H1 (cell line): ENCODE results near the gene HK2. TPM values are rescaled to one million over a fixed set of nuclear protein-coding genes. Genes with fewer than 3 reads are reported as not detected.
"Not testable (repeated sequence)": the region's sequence is repeated elsewhere in the genome, so short reads cannot be mapped to it uniquely, and the experiment has no call there.

ENCODE experiments used
- CTCF ChIA-PET: fragments of 300-600 bp; sonication (Branson Sonifier 250); formaldehyde crosslinking; loops from one replicate; lab custom pipeline; 2021; ENCODE audit not compliant: partially characterized antibody; lab: Charles Lee
- POLR2A ChIA-PET: fragments of 300-600 bp; sonication (Branson Sonifier 250); formaldehyde crosslinking; loops from one replicate; lab custom pipeline; 2021; ENCODE audit warnings: inconsistent platforms; ENCODE audit not compliant: partially characterized antibody; lab: Charles Lee
- DNase-seq, 2 experiments: peaks; one replicate each; pipeline versions ENCODE4 v3.0.0 to v3.0.0-alpha.2; 2010 to 2022; ENCODE audit warnings: low spot score in 2 of 2, low read depth in 1 of 2, mixed read lengths in 1 of 2
- FAIRE-seq: peaks from 2 replicates; lab custom pipeline; 2011; peaks lifted over from hg19 to GRCh38; lab: Jason Lieb, UNC
- H2AFZ ChIP-seq: 2 replicates; pipeline ENCODE4 v1.8.1; 2012; ENCODE audit warnings: low read length, inconsistent platforms
- H2AK5ac ChIP-seq: 2 replicates; pipeline ENCODE4 v1.6.1; 2013; ENCODE audit warnings: low read depth, low read length
- H2BK120ac ChIP-seq: replicated peaks from 2 replicates; pipeline ENCODE3; 2013; ENCODE audit warnings: low read depth, low read length, inconsistent platforms
- H2BK12ac ChIP-seq: 2 replicates; pipeline ENCODE4 v1.6.1; 2013; ENCODE audit warnings: low read depth, low read length
- H2BK15ac ChIP-seq: 2 replicates; pipeline ENCODE4 v1.6.1; 2013; ENCODE audit warnings: low read length
- H2BK20ac ChIP-seq: 2 replicates; pipeline ENCODE4 v1.6.1; 2013; ENCODE audit warnings: low read length
- H2BK5ac ChIP-seq: 2 replicates; pipeline ENCODE4 v1.6.1; 2013; ENCODE audit warnings: low read depth, low read length
- H3K14ac ChIP-seq: 2 replicates; pipeline ENCODE4 v1.6.1; 2013; ENCODE audit warnings: inconsistent platforms; ENCODE audit not compliant: insufficient read length
- H3K18ac ChIP-seq: 2 replicates; pipeline ENCODE4 v1.6.1; 2013; ENCODE audit warnings: low read length; ENCODE audit errors: extremely low read depth
- H3K23ac ChIP-seq: 2 replicates; pipeline ENCODE4 v1.6.1; 2013; ENCODE audit warnings: inconsistent platforms; ENCODE audit not compliant: insufficient read length
- H3K23me2 ChIP-seq: 2 replicates; pipeline ENCODE4 v1.6.1; 2013; ENCODE audit warnings: low read depth, low read length
- H3K27ac ChIP-seq: 2 replicates; pipeline ENCODE4 v1.6.1; 2011; ENCODE audit warnings: low read depth, low read length, inconsistent platforms
- H3K27me3 ChIP-seq, 4 experiments: replicated peaks in 1 of 4; 1 replicate in 1 of 4; 2 replicates in 3 of 4; pipeline versions ENCODE4 v1.6.1 to v1.8.1; 2011 to 2013; ENCODE audit warnings: low read length in 3 of 4, mild to moderate bottlenecking in 3 of 4, inconsistent platforms in 2 of 4, mixed read lengths in 2 of 4, moderate library complexity in 1 of 4; ENCODE audit not compliant: control insufficient read depth in 3 of 4, insufficient read depth in 3 of 4; ENCODE audit errors: extremely low read depth in 1 of 4
- H3K36me3 ChIP-seq, 4 experiments: 2 replicates each; pipeline versions ENCODE4 v1.6.1 to v1.8.1; 2011 to 2013; ENCODE audit warnings: mild to moderate bottlenecking in 4 of 4, low read length in 3 of 4, moderate library complexity in 2 of 4, control low read depth in 1 of 4, inconsistent platforms in 1 of 4; ENCODE audit not compliant: insufficient read depth in 4 of 4, control insufficient read depth in 2 of 4
- H3K4ac ChIP-seq: replicated peaks from 2 replicates; pipeline ENCODE3; 2013; ENCODE audit warnings: low read length, low read depth, mixed read lengths, inconsistent platforms; ENCODE audit not compliant: insufficient read length
- H3K4me1 ChIP-seq, 4 experiments: replicated peaks in 1 of 4; 1 replicate in 1 of 4; 2 replicates in 3 of 4; pipeline versions ENCODE4 v1.6.1 to v1.8.1; 2011 to 2013; ENCODE audit warnings: low read length in 3 of 4, inconsistent platforms in 2 of 4, mixed read lengths in 1 of 4; ENCODE audit not compliant: insufficient read depth in 4 of 4, control insufficient read depth in 3 of 4
- H3K4me2 ChIP-seq, 2 experiments: 2 replicates each; pipeline versions ENCODE4 v1.6.1 to v1.8.1; 2011 to 2013; ENCODE audit warnings: low read depth in 2 of 2, low read length in 2 of 2, control low read depth in 1 of 2, inconsistent platforms in 1 of 2, mild to moderate bottlenecking in 1 of 2; ENCODE audit not compliant: insufficient read depth in 1 of 2
- H3K4me3 ChIP-seq, 4 experiments: fragments of 200-600, 300-600 bp in 1 of 4; sonication (generic), shearing (Covaris generic), sonication (Bioruptor Twin) in 1 of 4; 2 replicates each; pipeline versions ENCODE4 v1.5.1 to v1.8.1; 2011 to 2016; ENCODE audit warnings: low read length in 4 of 4, low read depth in 3 of 4, control low read depth in 2 of 4, inconsistent platforms in 2 of 4, mild to moderate bottlenecking in 2 of 4, mixed read lengths in 1 of 4, moderate library complexity in 1 of 4; ENCODE audit not compliant: insufficient read depth in 2 of 4; ENCODE audit errors: extremely low read depth in 1 of 4
- H3K56ac ChIP-seq: replicated peaks from 2 replicates; pipeline ENCODE3; 2013; ENCODE audit warnings: low read depth, mild to moderate bottlenecking, mixed read lengths, low read length, inconsistent platforms; ENCODE audit not compliant: insufficient read length
- H3K79me1 ChIP-seq: 2 replicates; pipeline ENCODE4 v1.6.1; 2013; ENCODE audit warnings: low read depth, low read length, control low read depth
- H3K79me2 ChIP-seq, 2 experiments: 2 replicates each; pipeline versions ENCODE4 v1.6.1 to v1.8.1; 2012 to 2013; ENCODE audit warnings: low read length in 2 of 2, mild to moderate bottlenecking in 2 of 2, inconsistent platforms in 1 of 2; ENCODE audit not compliant: insufficient read depth in 2 of 2, control insufficient read depth in 1 of 2
- H3K9ac ChIP-seq, 4 experiments: replicated peaks in 1 of 4; 1 replicate in 1 of 4; 2 replicates in 3 of 4; pipeline versions ENCODE4 v1.6.1 to v1.8.1; 2011 to 2013; ENCODE audit warnings: low read depth in 3 of 4, low read length in 3 of 4, control low read depth in 2 of 4, mild to moderate bottlenecking in 2 of 4, moderate library complexity in 2 of 4, inconsistent platforms in 1 of 4; ENCODE audit errors: extremely low read depth in 1 of 4
- H3K9me3 ChIP-seq, 2 experiments: 2 replicates each; pipeline versions ENCODE4 v1.6.1 to v1.8.1; 2012 to 2013; ENCODE audit warnings: mild to moderate bottlenecking in 2 of 2, moderate library complexity in 2 of 2, control low read depth in 1 of 2, inconsistent platforms in 1 of 2, low read depth in 1 of 2, low read length in 1 of 2, mixed read lengths in 1 of 2; ENCODE audit not compliant: insufficient read depth in 2 of 2
- H4K20me1 ChIP-seq, 2 experiments: replicated peaks in 1 of 2; 2 replicates each; pipeline versions ENCODE3 to v1.8.1; 2011 to 2013; ENCODE audit warnings: inconsistent platforms in 2 of 2, low read length in 2 of 2, mild to moderate bottlenecking in 1 of 2; ENCODE audit not compliant: insufficient read depth in 2 of 2, control insufficient read depth in 1 of 2
- H4K5ac ChIP-seq: 2 replicates; pipeline ENCODE4 v1.6.1; 2013; ENCODE audit warnings: low read length, low read depth, mixed read lengths, inconsistent platforms; ENCODE audit not compliant: insufficient read length
- H4K8ac ChIP-seq: 2 replicates; pipeline ENCODE4 v1.8.0; 2013; ENCODE audit warnings: mild to moderate bottlenecking, moderate library complexity, low read length, inconsistent platforms; ENCODE audit not compliant: insufficient read depth; ENCODE audit errors: extremely low read depth
- H4K91ac ChIP-seq: replicated peaks from 2 replicates; pipeline ENCODE3; 2013; ENCODE audit warnings: low read length, mixed read lengths, inconsistent platforms; ENCODE audit not compliant: insufficient read length
- POLR2A ChIP-seq, 2 experiments: IDR thresholded peaks; 1 replicate in 1 of 2; 2 replicates in 1 of 2; pipeline ENCODE4 v1.6.1; 2011; ENCODE audit warnings: low read depth in 2 of 2, low read length in 2 of 2, mild to moderate bottlenecking in 2 of 2; ENCODE audit errors: control extremely low read depth in 1 of 2
- POLR2AphosphoS5 ChIP-seq: IDR thresholded peaks from 2 replicates; pipeline ENCODE4 v1.6.1; 2011; ENCODE audit warnings: low read depth, low read length
- RBBP5 ChIP-seq: IDR thresholded peaks from 2 replicates; pipeline ENCODE4 v1.7.1; 2012; ENCODE audit warnings: low read depth, mild to moderate bottlenecking, inconsistent platforms, low read length, moderate library complexity, borderline replicate concordance
- SAP30 ChIP-seq: fragments of 300-600 bp; sonication (generic); IDR thresholded peaks from 2 replicates; pipeline ENCODE4 v1.7.1; 2012; ENCODE audit warnings: low read length, moderate library complexity, mild to moderate bottlenecking, inconsistent platforms; ENCODE audit not compliant: insufficient read depth, insufficient replicate concordance
- TAF1 ChIP-seq: IDR thresholded peaks from 2 replicates; pipeline ENCODE4 v1.6.1; 2011; ENCODE audit warnings: mild to moderate bottlenecking, low read depth, low read length
- WGBS, 2 experiments: shearing (Covaris generic) in 1 of 2; methylation state at CpG; one replicate each; pipeline versions ENCODE4 v1.1.6 to v1.1.7; 2013 to 2015; ENCODE audit warnings: low lambda C conversion rate in 2 of 2, mixed read lengths in 2 of 2, inconsistent platforms in 1 of 2, low coverage in 1 of 2, missing lambda C conversion rate in 1 of 2; ENCODE audit not compliant: insufficient replicate concordance in 2 of 2, insufficient coverage in 1 of 2, insufficient read length in 1 of 2; ENCODE audit errors: extremely low coverage in 1 of 2, missing lambda C conversion rate in 1 of 2; 5-methylcytosine and 5-hydroxymethylcytosine counted together
- polyA plus RNA-seq, 7 experiments: library from polyadenylated mRNA; depleted of rRNA in 3 of 7; stranded (reverse) in 5 of 7; unstranded in 2 of 7; fragments of >200 nt in 5 of 7; fragments of 200-250 nt in 2 of 7; gene quantifications; 1 replicate in 5 of 7; 2 replicates in 1 of 7; 4 replicates in 1 of 7; pipeline versions ENCODE4 v1.2.1 to v1.2.3, GENCODE V29; 2011 to 2013; ENCODE audit warnings: missing spikeins in 2 of 7, mixed read lengths in 2 of 7
- total RNA-seq: library from RNA; stranded (reverse); fragmentation: NEBNext Ultra II Directional; extraction: Animal tissue kit (Norgen Biotek cat#: 25700); gene quantifications from 2 replicates; pipeline ENCODE4 v1.2.1, GENCODE V29; 2021

The HK2 gene
- total and polyA plus RNA-seq, 2 of the 8 experiments (the other 6 are each of a cell fraction or from before 2014, with no cell fraction given), result 22.1 to 61.9 TPM

GRCh38 chr2:74834234-74834791, 386 bp downstream of the HK2 start:
- H3K4me1 ChIP-seq, result peaks cover 7 to 21% (median 15%) of the 10 kb centered on the region in 4 experiments
- not testable (repeated sequence) for H3K27me3 ChIP-seq, H3K14ac ChIP-seq, H2AK5ac ChIP-seq, H2BK15ac ChIP-seq, H3K79me1 ChIP-seq, FAIRE-seq, H2AFZ ChIP-seq, H3K4ac ChIP-seq, H3K23ac ChIP-seq, H4K91ac ChIP-seq, H3K36me3 ChIP-seq, H3K9me3 ChIP-seq, H2BK20ac ChIP-seq
- H3K23me2 ChIP-seq, result peaks cover 11% of the 10 kb centered on the region; the same call in 1 of the 2 replicates
- 0 out of 2 replicates have a peak overlapping the region, but pooled peaks have one; percentile 7 for H2BK12ac ChIP-seq
- peak overlapping the region; percentile 66 for H2BK120ac ChIP-seq
- H3K56ac ChIP-seq, result peak overlapping the region; percentile 85
- peak overlapping the region; percentile 94; the same call in 1 of the 2 replicates for H3K18ac ChIP-seq
- peaks cover 14 to 43% of the 10 kb centered on the region in 2 experiments for H3K79me2 ChIP-seq
- peaks cover 9 to 17% of the 10 kb centered on the region in 2 experiments for H4K20me1 ChIP-seq
- peak overlapping the region; percentile 67 for H4K5ac ChIP-seq
- TF ChIP-seq POLR2A (IDR thresholded peaks at IDR 0.05; ENCODE audit: control extremely low read depth in 1 of 2, low read depth in 2 of 2, low read length in 2 of 2) (peak in 1 of 2 experiments; percentile 42; a peak in 1 of 3 replicates), POLR2AphosphoS5 (peak; percentile 55), RBBP5 (peak; percentile 21; the same call in 1 of the 2 replicates), SAP30 (peak; percentile 4), TAF1 (peak; percentile 14; the same call in 1 of the 2 replicates)
- H3K4me3 ChIP-seq, result peak overlapping the region; percentile 87 to 91 (median 88)
- CTCF ChIA-PET, result interaction anchor here (0.6 to 9.1 kb wide), 8 partner anchors 11 to 132 kb away, joined by 3 to 117 read pairs (median 22); no protein-coding TSS in a partner anchor
- H3K27ac ChIP-seq, result peak overlapping the region; percentile 96
- H3K9ac ChIP-seq, result peak overlapping the region; percentile 83 to 92 (median 88)
- H4K8ac ChIP-seq, result peak overlapping the region; percentile 88; the same call in 1 of the 2 replicates
- peak in 1 of 2 experiments; percentile 66 for DNase-seq
- POLR2A ChIA-PET, result interaction anchor here (0.8 to 7.8 kb wide), 26 partner anchors 8 to 376 kb away, joined by 3 to 95 read pairs (median 4); partner anchors contain the start of genes LOXL3, M1AP and WBP1
- WGBS, 2 experiments, result 1% methylated on average over 30 of the region's 51 CpGs; no CpG with 5 or more reads in 1 of the 2 experiments
- peak overlapping the region; percentile 92 for H2BK5ac ChIP-seq
- peak overlapping the region; percentile 85 to 96 for H3K4me2 ChIP-seq
